Muscle of back (tissue), 11 donors: ENCODE results near the gene XPO4. TPM values are rescaled to one million over a fixed set of nuclear protein-coding genes. Genes with fewer than 3 reads are reported as not detected.

Experiments
- DNase-seq, 3 donors: peaks; one replicate each; pipeline versions ENCODE4 v3.0.0 to v3.0.0-alpha.2; 2013
- polyA plus RNA-seq, 10 donors: library from polyadenylated mRNA; unstranded; fragments of 120-200 nt; gene quantifications; one replicate each; pipeline ENCODE4 v1.2.1, GENCODE V29; 2013; ENCODE audit not compliant: insufficient read length in 10 of 10

The XPO4 gene
- polyA plus RNA-seq, 10 donors: 18.9 to 40.3 (median 29.4) TPM

- peak in 2 of 3 donors; percentile 71 to 79 for DNase-seq
Observed at GRCh38 chr13:20828539-20829364, 73.8 kb downstream of the XPO4 start.

DNA sequence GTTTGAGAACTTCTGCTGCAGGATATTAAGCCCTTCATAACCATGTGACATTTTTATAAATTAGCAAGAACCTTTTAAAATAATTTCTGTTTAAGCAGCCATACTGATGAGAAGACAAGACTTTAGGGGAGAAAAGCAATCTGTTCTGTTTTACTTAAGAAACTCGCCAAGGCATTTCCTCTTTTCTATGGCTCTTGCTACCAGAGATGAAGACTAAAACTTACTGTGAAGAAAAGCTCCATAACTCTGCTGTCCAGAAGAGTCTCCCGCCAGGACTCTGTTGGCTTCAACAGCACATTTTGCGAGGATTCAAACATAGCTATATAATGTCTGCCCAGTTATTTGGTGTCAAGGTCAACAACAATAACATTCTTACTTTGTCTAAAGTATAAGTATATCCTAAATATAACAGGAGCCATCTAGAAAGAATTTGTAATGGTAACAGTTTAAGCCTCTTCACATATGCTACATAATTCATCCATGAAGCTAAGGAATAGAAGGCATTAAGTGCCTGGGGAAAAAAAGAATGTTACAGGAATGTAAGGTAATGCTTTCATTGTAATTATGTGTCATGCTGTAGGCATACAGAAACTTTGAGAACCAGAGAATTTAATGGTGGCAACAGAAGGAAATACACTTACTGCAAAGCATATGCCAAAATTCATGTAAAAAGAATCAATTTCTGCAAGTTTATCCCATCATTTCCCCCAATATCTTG is 75.5 kb downstream of the XPO4 start:
- peak in 1 of 3 donors; percentile 65 for DNase-seq

- no peak for DNase-seq
Observed at GRCh38 chr13:20826301-20826700, 76.2 kb downstream of the XPO4 start.

DNA sequence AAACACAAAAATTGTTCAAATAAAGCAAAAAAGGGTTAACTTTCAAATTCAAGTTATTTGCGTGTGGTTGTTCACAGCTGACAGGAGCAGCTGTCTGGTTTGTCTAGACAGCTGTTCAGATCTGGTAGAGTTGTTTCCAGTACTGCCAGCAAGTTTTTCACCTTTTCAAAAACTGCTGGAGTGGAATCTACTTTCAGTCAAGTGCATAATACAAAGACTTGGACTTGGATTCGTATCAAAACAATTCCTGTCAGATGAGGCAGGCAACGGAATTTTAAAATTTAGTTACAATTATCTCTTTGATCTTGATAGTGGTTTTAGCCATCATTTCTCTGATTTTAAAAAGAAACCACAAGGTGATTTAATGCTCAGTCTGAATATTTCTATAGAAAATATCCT is 77.1 kb downstream of the XPO4 start:
- peak in 2 of 3 donors; percentile 57 to 67 for DNase-seq

DNA sequence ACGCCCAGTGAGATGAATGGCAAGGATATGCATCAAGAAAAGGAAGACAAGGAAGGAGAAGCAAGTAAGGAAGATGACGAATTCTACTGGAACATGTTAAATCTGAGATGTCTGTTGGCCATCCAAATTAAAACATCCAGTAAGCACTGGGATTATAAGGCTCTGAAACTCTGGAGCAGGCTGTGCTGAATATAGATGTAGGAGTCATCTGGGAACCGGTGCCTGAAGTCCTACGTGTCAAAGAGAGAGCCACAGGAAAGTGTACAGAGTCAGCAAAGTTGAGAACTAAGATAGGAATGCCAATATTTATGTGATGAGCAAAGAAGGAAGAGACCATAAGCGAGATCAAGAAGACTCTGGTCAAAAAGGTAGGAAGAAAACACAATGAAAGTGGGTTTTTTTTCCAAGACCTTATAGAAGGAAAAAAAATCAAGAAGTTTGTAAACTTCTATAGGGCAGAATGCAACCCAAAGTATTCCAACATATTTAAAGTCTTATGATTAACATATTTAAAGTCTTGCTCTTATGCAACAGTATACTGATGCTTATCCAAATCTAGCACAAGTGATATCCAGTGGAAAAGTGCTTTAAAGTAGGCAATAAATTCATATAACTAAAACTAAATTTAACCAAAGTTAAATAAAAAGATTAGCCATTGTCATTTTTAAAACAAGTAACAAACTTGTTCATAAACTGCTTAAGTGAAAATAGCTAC is 77.6 kb downstream of the XPO4 start:
- no peak for DNase-seq

GRCh38 chr13:20823071-20823470 is 79.5 kb downstream of the XPO4 start:
- no peak for DNase-seq

- DNase-seq: no peak
Observed at GRCh38 chr13:20822406-20822805, 80.1 kb downstream of the XPO4 start.

GRCh38 chr13:20819715-20820114 is 82.8 kb downstream of the XPO4 start:
- no peak for DNase-seq

GRCh38 chr13:20815464-20815863 is 87.1 kb downstream of the XPO4 start:
- DNase-seq: no peak

GRCh38 chr13:20814224-20814910 is 88.2 kb downstream of the XPO4 start:
- DNase-seq: peak; percentile 73 to 92 (median 78)

DNA sequence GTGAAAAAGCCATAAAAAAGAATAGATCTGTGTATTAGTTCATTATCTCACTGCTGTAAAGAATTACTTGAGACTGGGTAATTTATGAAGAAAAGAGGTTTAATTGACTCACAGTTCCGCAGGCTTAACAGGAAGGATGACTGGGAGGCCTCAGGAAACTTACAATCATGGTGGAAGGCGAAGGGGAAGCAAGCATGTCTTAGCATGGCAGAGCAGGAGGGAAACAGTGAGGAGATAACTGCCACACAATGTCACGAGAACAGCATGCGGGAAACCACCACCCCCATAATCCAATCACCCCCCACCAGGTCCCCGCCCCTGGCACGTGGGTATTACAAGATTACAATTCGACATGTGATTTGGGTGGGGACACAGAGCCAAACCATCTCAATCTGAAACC is 89.7 kb downstream of the XPO4 start:
- DNase-seq: no peak

DNA sequence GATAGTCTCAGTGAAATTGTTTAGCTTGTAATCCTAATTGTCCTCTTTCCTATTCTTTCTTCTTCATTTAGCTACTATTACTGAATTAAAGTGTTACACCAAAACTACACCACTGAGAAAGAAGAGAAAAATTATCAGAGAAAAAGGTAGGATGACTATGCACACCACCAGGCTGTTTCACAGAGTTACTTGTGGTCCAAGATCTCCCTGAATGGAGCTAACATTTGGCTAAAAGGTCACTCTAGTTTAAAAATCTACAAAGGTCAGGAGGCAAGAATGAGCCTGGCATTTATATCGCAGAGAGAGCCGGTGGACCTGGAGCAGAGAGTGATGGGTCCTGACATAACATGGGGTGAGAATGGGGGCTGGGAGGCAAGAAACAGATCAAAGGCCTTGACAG is 91.7 kb downstream of the XPO4 start:
- no peak for DNase-seq

GRCh38 chr13:20808874-20809273 is 93.7 kb downstream of the XPO4 start:
- DNase-seq: no peak

GRCh38 chr13:20803180-20803965 is 99.2 kb downstream of the XPO4 start:
- no peak for DNase-seq

DNA sequence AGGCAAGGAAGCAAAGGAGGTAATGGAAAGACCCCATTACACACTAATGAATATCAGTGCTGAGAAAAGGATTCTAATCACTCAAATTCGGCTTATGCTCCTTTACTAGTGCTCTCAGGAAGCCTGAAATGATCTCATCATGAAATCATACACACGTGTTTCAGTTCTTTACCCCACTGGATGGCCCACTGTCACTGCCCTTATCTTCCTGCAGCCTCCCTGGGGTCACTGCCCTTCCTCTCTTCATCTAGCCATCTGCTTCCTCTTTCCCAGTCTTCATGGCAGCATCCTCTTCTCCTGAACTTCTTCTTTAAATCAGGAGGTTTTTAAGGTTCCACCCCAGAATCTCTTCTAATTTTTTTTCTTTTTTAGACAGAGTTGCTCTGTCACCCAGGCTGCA is 100.8 kb downstream of the XPO4 start:
- DNase-seq: no peak

- DNase-seq: no peak
Observed at GRCh38 chr13:20799726-20800416, 102.7 kb downstream of the XPO4 start.

GRCh38 chr13:20798027-20798426 is 104.5 kb downstream of the XPO4 start:
- DNase-seq: no peak

- peak in 2 of 3 donors; percentile 33 to 59 for DNase-seq
Observed at GRCh38 chr13:20796791-20797508, 105.6 kb downstream of the XPO4 start.

DNA sequence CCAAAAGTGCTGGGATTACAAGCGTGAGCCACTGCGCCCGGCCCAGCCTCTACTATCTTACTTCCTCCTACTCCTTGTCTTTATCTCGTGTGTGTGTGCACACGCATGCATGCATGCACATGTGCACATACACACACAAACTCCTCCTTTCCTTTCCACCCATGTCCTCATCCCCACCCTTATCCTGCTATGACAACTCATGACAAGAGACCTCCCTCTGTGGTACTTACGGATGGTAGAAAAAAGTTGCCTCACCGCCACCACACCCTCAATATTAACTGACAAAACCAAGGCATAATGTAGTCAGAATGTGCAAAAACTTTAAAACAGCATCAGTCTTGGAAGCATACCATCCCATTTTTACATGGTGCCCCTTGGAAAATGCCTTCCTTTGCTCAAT is 112.9 kb downstream of the XPO4 start:
- no peak for DNase-seq

DNA sequence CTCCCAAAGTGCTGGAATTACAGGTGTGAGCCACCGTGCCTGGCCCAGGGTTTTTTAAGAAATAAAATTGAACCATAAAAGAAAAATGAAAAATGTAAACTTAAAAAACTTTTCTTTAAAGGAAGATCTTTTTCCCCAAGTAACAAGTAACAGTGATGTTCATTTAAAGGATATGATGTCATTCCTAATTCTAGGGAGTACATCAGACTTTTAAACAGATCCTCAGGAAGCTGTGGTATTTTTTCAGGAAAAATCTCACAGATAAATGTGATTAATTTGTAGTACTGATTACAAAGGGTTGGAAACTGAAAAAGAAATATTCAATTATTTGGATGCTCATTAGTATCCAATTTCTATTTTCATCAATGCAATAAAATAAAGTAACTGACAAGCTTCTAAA is 114.2 kb downstream of the XPO4 start:
- no peak for DNase-seq
